HEK293 (cell line): ENCODE results near the gene UQCRFS1.
A peak's percentile ranks its signal among the peaks of the same experiment; 100 is the strongest.

Experiments used
- CTCF ChIA-PET: fragments of 350-600 bp; formaldehyde crosslinking; extraction: SDS; loops from one replicate; lab custom pipeline; 2021; ENCODE audit warnings: antibody characterized with exemption; lab: Yijun Ruan, JAX
- POLR2A ChIA-PET: fragments of 300-600 bp; formaldehyde crosslinking; extraction: SDS; loops from one replicate; lab custom pipeline; 2020; ENCODE audit warnings: antibody characterized with exemption, inconsistent platforms; lab: Yijun Ruan, JAX
- H3K27ac ChIP-seq: fragments of 200-500 bp; sonication (Bioruptor generic); 2 replicates; pipeline ENCODE4 v1.5.1; 2014; ENCODE audit warnings: low read depth, low read length, control low read depth, inconsistent platforms; ENCODE audit errors: extremely low read depth
- H3K36me3 ChIP-seq, 2 experiments: fragments of 200-500 bp in 1 of 2; sonication (Bioruptor generic) in 1 of 2; 1 replicate in 1 of 2; 2 replicates in 1 of 2; pipeline ENCODE4 v1.5.1; 2014 to 2017; ENCODE audit warnings: inconsistent platforms in 2 of 2, low read length in 2 of 2; ENCODE audit not compliant: control insufficient read depth in 2 of 2, insufficient read depth in 1 of 2
- H3K4me1 ChIP-seq: fragments of 200-500 bp; sonication (Bioruptor generic); 2 replicates; pipeline ENCODE4 v1.5.1; 2014; ENCODE audit warnings: mild to moderate bottlenecking, low read length, inconsistent platforms; ENCODE audit not compliant: control insufficient read depth, insufficient read depth
- H3K4me3 ChIP-seq: 2 replicates; pipeline ENCODE4 v1.5.1; 2011; ENCODE audit warnings: low read depth, mild to moderate bottlenecking, control low read depth, low read length, moderate library complexity
- H3K9me3 ChIP-seq: fragments of 200-500 bp; sonication (Bioruptor generic); 2 replicates; pipeline ENCODE4 v1.5.1; 2014; ENCODE audit warnings: low read depth, low read length, inconsistent platforms; ENCODE audit not compliant: control insufficient read depth, insufficient read depth
- PRDM10 ChIP-seq: fragments of 450-650 bp; formaldehyde crosslinking; IDR thresholded peaks from 2 replicates; pipeline ENCODE4 v1.5.1; 2016; ENCODE audit warnings: missing biosample characterization, missing genetic modification characterization
- SCRT2 ChIP-seq: fragments of 450-650 bp; formaldehyde crosslinking; IDR thresholded peaks from 2 replicates; pipeline ENCODE4 v1.5.1; 2016; ENCODE audit warnings: missing biosample characterization, missing genetic modification characterization
- TCF7L2 ChIP-seq: IDR thresholded peaks from 2 replicates; pipeline ENCODE4 v1.6.1; 2011; ENCODE audit warnings: low read depth, mild to moderate bottlenecking, inconsistent platforms, low read length, moderate library complexity, borderline replicate concordance
- WT1 ChIP-seq: fragments of 450-650 bp; formaldehyde crosslinking; IDR thresholded peaks from 2 replicates; pipeline ENCODE4 v1.5.1; 2016; ENCODE audit warnings: missing biosample characterization, missing genetic modification characterization
- YY1 ChIP-seq: fragments of 450-650 bp; formaldehyde crosslinking; IDR thresholded peaks from 2 replicates; pipeline ENCODE4 v1.5.1; 2018; ENCODE audit warnings: missing biosample characterization, missing genetic modification characterization
- ZBTB10 ChIP-seq: fragments of 450-650 bp; formaldehyde crosslinking; IDR thresholded peaks from 2 replicates; pipeline ENCODE4 v1.5.1; 2016; ENCODE audit warnings: missing biosample characterization, missing genetic modification characterization
- ZBTB17 ChIP-seq: fragments of 450-650 bp; formaldehyde crosslinking; IDR thresholded peaks from 2 replicates; pipeline ENCODE4 v1.5.1; 2016; ENCODE audit warnings: missing biosample characterization, missing genetic modification characterization
- ZBTB20 ChIP-seq: fragments of 450-650 bp; formaldehyde crosslinking; IDR thresholded peaks from 2 replicates; pipeline ENCODE4 v1.5.1; 2016; ENCODE audit warnings: missing biosample characterization, missing genetic modification characterization
- ZBTB7A ChIP-seq: fragments of 450-650 bp; formaldehyde crosslinking; IDR thresholded peaks from 2 replicates; pipeline ENCODE4 v1.5.1; 2016; ENCODE audit warnings: low read depth, missing biosample characterization, missing genetic modification characterization
- ZFP69B ChIP-seq: fragments of 450-650 bp; formaldehyde crosslinking; IDR thresholded peaks from 2 replicates; pipeline ENCODE4 v1.5.1; 2016; ENCODE audit warnings: missing biosample characterization, missing genetic modification characterization
- ZNF114 ChIP-seq: fragments of 450-650 bp; formaldehyde crosslinking; IDR thresholded peaks from 2 replicates; pipeline ENCODE4 v1.5.0; 2017; ENCODE audit warnings: missing biosample characterization, missing genetic modification characterization
- ZNF138 ChIP-seq: fragments of 450-650 bp; formaldehyde crosslinking; IDR thresholded peaks from 2 replicates; pipeline ENCODE4 v1.5.1; 2016; ENCODE audit warnings: missing biosample characterization, missing genetic modification characterization, borderline replicate concordance
- ZNF2 ChIP-seq: fragments of 450-650 bp; formaldehyde crosslinking; IDR thresholded peaks from 2 replicates; pipeline ENCODE4 v1.5.1; 2016; ENCODE audit warnings: missing biosample characterization, missing genetic modification characterization
- ZNF202 ChIP-seq: fragments of 450-650 bp; formaldehyde crosslinking; IDR thresholded peaks from 2 replicates; pipeline ENCODE4 v1.5.1; 2016; ENCODE audit warnings: missing biosample characterization, missing genetic modification characterization, borderline replicate concordance
- ZNF223 ChIP-seq: fragments of 450-650 bp; formaldehyde crosslinking; IDR thresholded peaks from 2 replicates; pipeline ENCODE4 v1.5.1; 2016; ENCODE audit warnings: missing biosample characterization, missing genetic modification characterization
- ZNF274 ChIP-seq, 2 experiments: fragments of 200-500 bp in 1 of 2; fragments of 450-650 bp in 1 of 2; sonication (Bioruptor generic) in 1 of 2; formaldehyde crosslinking in 1 of 2; IDR thresholded peaks; 2 replicates each; pipeline versions ENCODE4 v1.5.1 to v1.6.1; 2014 to 2016; ENCODE audit warnings: borderline replicate concordance in 1 of 2, inconsistent platforms in 1 of 2, low read length in 1 of 2, missing biosample characterization in 1 of 2, missing genetic modification characterization in 1 of 2
- ZNF324 ChIP-seq: fragments of 450-650 bp; formaldehyde crosslinking; IDR thresholded peaks from 2 replicates; pipeline ENCODE4 v1.5.1; 2016; ENCODE audit warnings: missing biosample characterization, missing genetic modification characterization
- ZNF350 ChIP-seq: fragments of 450-650 bp; formaldehyde crosslinking; IDR thresholded peaks from 2 replicates; pipeline ENCODE4 v1.5.0; 2017; ENCODE audit warnings: missing biosample characterization, mild to moderate bottlenecking, missing genetic modification characterization
- ZNF394 ChIP-seq: fragments of 450-650 bp; formaldehyde crosslinking; IDR thresholded peaks from 2 replicates; pipeline ENCODE4 v1.5.1; 2016; ENCODE audit warnings: missing biosample characterization, missing genetic modification characterization, mild to moderate bottlenecking, moderate library complexity, borderline replicate concordance
- ZNF404 ChIP-seq: fragments of 450-650 bp; formaldehyde crosslinking; IDR thresholded peaks from 2 replicates; pipeline ENCODE4 v1.5.1; 2017; ENCODE audit warnings: missing biosample characterization, missing genetic modification characterization
- ZNF416 ChIP-seq: fragments of 450-650 bp; formaldehyde crosslinking; IDR thresholded peaks from 2 replicates; pipeline ENCODE4 v1.5.1; 2016; ENCODE audit warnings: missing biosample characterization, missing genetic modification characterization
- ZNF513 ChIP-seq: fragments of 450-650 bp; IDR thresholded peaks from 2 replicates; pipeline ENCODE4 v1.5.1; 2018; ENCODE audit warnings: missing biosample characterization, missing genetic modification characterization
- ZNF558 ChIP-seq: fragments of 450-650 bp; formaldehyde crosslinking; IDR thresholded peaks from 2 replicates; pipeline ENCODE4 v1.5.1; 2016; ENCODE audit warnings: missing biosample characterization, missing genetic modification characterization
- ZNF560 ChIP-seq: fragments of 450-650 bp; formaldehyde crosslinking; IDR thresholded peaks from 2 replicates; pipeline ENCODE4 v1.5.1; 2017; ENCODE audit warnings: missing biosample characterization, missing genetic modification characterization, borderline replicate concordance
- ZSCAN23 ChIP-seq: fragments of 450-650 bp; formaldehyde crosslinking; IDR thresholded peaks from 2 replicates; pipeline ENCODE4 v1.5.1; 2016; ENCODE audit warnings: missing biosample characterization, missing genetic modification characterization

The UQCRFS1 gene

GRCh38 chr19:29212648-29213573 lies at the start of gene UQCRFS1:
UQCRFS1 (minus strand) TSS chr19:29213151; CDS start chr19:29213118, 33 bp downstream.
- H3K9me3 ChIP-seq, result no peaks in the 10 kb centered on the region; the same call in 1 of the 2 replicates
- H3K4me3 ChIP-seq, result peak within 1 kb of the TSS; percentile 79
- H3K36me3 ChIP-seq, result peaks cover 17 to 22% of the 10 kb centered on the region in 2 experiments
- ChIA-PET CTCF (interaction anchor here (0.7 to 1.2 kb wide), 5 partner anchors 12 to 987 kb away, joined by 3 to 6 read pairs (median 4); no protein-coding TSS in a partner anchor), POLR2A (interaction anchor here (0.6 to 1.5 kb wide), 3 partner anchors 21 to 676 kb away, joined by 3 to 4 read pairs (median 4); partner anchors contain the start of gene POP4)
- peak within 1 kb of the TSS; percentile 95 for H3K27ac ChIP-seq
- H3K4me1 ChIP-seq, result peaks cover 30% of the 10 kb centered on the region
- TF ChIP-seq ZBTB17 (peak; percentile 36; the same call in 1 of the 2 replicates), ZBTB20 (tag by site-specific recombination) (peak; percentile 34; the same call in 1 of the 2 replicates), ZNF223 (tag by site-specific recombination) (peak; percentile 43; the same call in 1 of the 2 replicates), ZNF560 (tag by site-specific recombination) (no peak), ZNF324 (tag by site-specific recombination) (no peak), ZNF350 (tag by site-specific recombination) (no peak; the same call in 1 of the 2 replicates), SCRT2 (peak; percentile 100), ZNF558 (tag by site-specific recombination) (no peak), PRDM10 (tag by site-specific recombination) (peak; percentile 54; the same call in 1 of the 2 replicates), TCF7L2 (no peak), ZBTB10 (tag by site-specific recombination) (peak; percentile 58; the same call in 1 of the 2 replicates), ZNF114 (tag by site-specific recombination) (no peak), ZSCAN23 (tag by site-specific recombination) (no peak), ZNF416 (tag by site-specific recombination) (no peak), YY1 (tag by site-specific recombination) (peak; percentile 93), ZNF404 (tag by site-specific recombination) (no peak), ZNF2 (tag by site-specific recombination) (no peak), ZBTB7A (tag by site-specific recombination) (no peak; the same call in 1 of the 2 replicates), ZNF274 (IDR thresholded peaks at IDR 0.05; ENCODE audit: low read length) (no peak), ZNF274 (tag by site-specific recombination; IDR thresholded peaks at IDR 0.05; ENCODE audit: borderline replicate concordance) (no peak), ZFP69B (tag by site-specific recombination) (no peak), WT1 (tag by site-specific recombination) (no peak), ZNF138 (tag by site-specific recombination) (no peak), ZNF394 (tag by site-specific recombination) (no peak), ZNF202 (no peak), ZNF513 (tag by site-specific recombination) (no peak)
